ENCODE results near the gene FSTL4. TPM values are rescaled to one million over a fixed set of nuclear protein-coding genes. Genes with fewer than 3 reads are reported as not detected.

FSTL4 gene
- total and polyA plus RNA-seq, 2 experiments from 2014 or later: 0.47 to 0.74 TPM

- no peak overlapping the region for H3K4me2 ChIP-seq
- no peaks in the 10 kb centered on the region for H3K36me3 ChIP-seq (replicated peaks; ENCODE audit: insufficient read depth, low read depth)
- TF ChIP-seq EZH2phosphoT487 (IDR thresholded peaks at IDR 0.05; ENCODE audit: low read depth, severe bottlenecking, unreplicated experiment) (no peak), CTCF (IDR thresholded peaks at IDR 0.05; ENCODE audit: poor library complexity) (no peak)
- no peaks in the 10 kb centered on the region for H3K9me3 ChIP-seq (ENCODE audit: low read depth)
- 84% methylated on average over 9 of the region's 9 CpGs for WGBS (ENCODE audit: low lambda C conversion rate, missing lambda C conversion rate)
- no peak overlapping the region for H2AFZ ChIP-seq
- no peak for DNase-seq (ENCODE audit: low spot score)
- H3K9me2 ChIP-seq (replicated peaks; ENCODE audit: insufficient read depth): no peaks in the 10 kb centered on the region
- no peak overlapping the region for H3K27ac ChIP-seq
- no peaks in the 10 kb centered on the region for H3K79me2 ChIP-seq
- no peaks in the 10 kb centered on the region for H3K27me3 ChIP-seq
- H3K4me3 ChIP-seq: no peak overlapping the region
- H3K4me1 ChIP-seq (ENCODE audit: insufficient read depth): peaks cover 3% of the 10 kb centered on the region
- no peaks in the 10 kb centered on the region for H4K20me1 ChIP-seq (ENCODE audit: insufficient read depth, poor library complexity, severe bottlenecking)
These were observed 257.8 kb downstream of the FSTL4 start for GRCh38 chr5:133354323-133355185.

GRCh38 chr5:133353741-133354140, 258.6 kb downstream of the FSTL4 start:
- Histone ChIP-seq H4K20me1 (ENCODE audit: insufficient read depth, poor library complexity, severe bottlenecking) (no peaks in the 10 kb centered on the region), H3K27ac (no peak overlapping the region), H3K4me2 (no peak overlapping the region), H3K4me3 (no peak overlapping the region), H3K79me2 (no peaks in the 10 kb centered on the region), H3K4me1 (ENCODE audit: insufficient read depth) (peaks cover 3% of the 10 kb centered on the region), H3K9me3 (ENCODE audit: low read depth) (no peaks in the 10 kb centered on the region), H2AFZ (no peak overlapping the region), H3K36me3 (replicated peaks; ENCODE audit: insufficient read depth, low read depth) (no peaks in the 10 kb centered on the region), H3K27me3 (no peaks in the 10 kb centered on the region), H3K9me2 (replicated peaks; ENCODE audit: insufficient read depth) (no peaks in the 10 kb centered on the region)
- no peak for TF ChIP-seq CTCF (IDR thresholded peaks at IDR 0.05; ENCODE audit: poor library complexity)
- TF ChIP-seq EZH2phosphoT487 (IDR thresholded peaks at IDR 0.05; ENCODE audit: low read depth, severe bottlenecking, unreplicated experiment): no peak
- no peak for TF ChIP-seq EZH2 (IDR thresholded peaks at IDR 0.05; ENCODE audit: borderline replicate concordance)
- no peak for DNase-seq (ENCODE audit: low spot score)
- WGBS (ENCODE audit: low lambda C conversion rate, missing lambda C conversion rate): 44% methylated on average over 8 of the region's 8 CpGs

GRCh38 chr5:133348406-133348805, 263.9 kb downstream of the FSTL4 start:
- no peaks in the 10 kb centered on the region for H3K4me1 ChIP-seq (ENCODE audit: insufficient read depth)
- no peak overlapping the region for H3K4me3 ChIP-seq
- no peak overlapping the region for H3K4me2 ChIP-seq
- no peak for DNase-seq (ENCODE audit: low spot score)
- no peaks in the 10 kb centered on the region for H3K9me2 ChIP-seq (replicated peaks; ENCODE audit: insufficient read depth)
- no peak overlapping the region for H3K27ac ChIP-seq
- 93% methylated on average over 3 of the region's 4 CpGs for WGBS (ENCODE audit: low lambda C conversion rate, missing lambda C conversion rate)
- H4K20me1 ChIP-seq (ENCODE audit: insufficient read depth, poor library complexity, severe bottlenecking): no peaks in the 10 kb centered on the region
- H2AFZ ChIP-seq: no peak overlapping the region
- no peaks in the 10 kb centered on the region for H3K9me3 ChIP-seq (ENCODE audit: low read depth)
- H3K27me3 ChIP-seq: no peaks in the 10 kb centered on the region
- no peaks in the 10 kb centered on the region for H3K36me3 ChIP-seq (replicated peaks; ENCODE audit: insufficient read depth, low read depth)
- no peak for TF ChIP-seq EZH2 (IDR thresholded peaks at IDR 0.05; ENCODE audit: borderline replicate concordance)
- no peak for TF ChIP-seq EZH2phosphoT487 (IDR thresholded peaks at IDR 0.05; ENCODE audit: low read depth, severe bottlenecking, unreplicated experiment)
- no peak for TF ChIP-seq CTCF (IDR thresholded peaks at IDR 0.05; ENCODE audit: poor library complexity)
- H3K79me2 ChIP-seq: no peaks in the 10 kb centered on the region
